Upper lobe of left lung (tissue), 6 donors: ENCODE data around the gene ANKRD44. TPM values are rescaled to one million over a fixed set of nuclear protein-coding genes. Genes with fewer than 3 reads are reported as not detected.

Experiments used
- ATAC-seq, 2 donors: fragments of 200-7000 bp; cut with Tn5 transposase; one replicate each; pipeline ENCODE4 v1.9.1; 2022; ENCODE audit warnings: mild to moderate bottlenecking in 2 of 2, moderate library complexity in 2 of 2; ENCODE audit not compliant: low FRiP score in 2 of 2
- DNase-seq, 2 donors: peaks; one replicate each; pipeline ENCODE4 v3.0.0-alpha.2; 2019 to 2020
- H3K27ac ChIP-seq, 4 donors: fragments of 200-600 bp; sonication (generic); one replicate each; pipeline ENCODE4 v1.5.1; 2016 to 2019
- H3K27me3 ChIP-seq, 4 donors: fragments of 200-600 bp; sonication (generic); one replicate each; pipeline ENCODE4 v1.5.1; 2017 to 2019
- H3K36me3 ChIP-seq, 4 donors: fragments of 200-600 bp; sonication (generic); one replicate each; pipeline ENCODE4 v1.5.1; 2016 to 2019
- H3K4me1 ChIP-seq, 4 donors: fragments of 200-600 bp; sonication (generic); one replicate each; pipeline ENCODE4 v1.5.1; 2018 to 2019
- H3K4me3 ChIP-seq, 4 donors: fragments of 200-600 bp; sonication (generic); one replicate each; pipeline ENCODE4 v1.5.1; 2017 to 2019; ENCODE audit warnings: mild to moderate bottlenecking in 2 of 4, moderate library complexity in 1 of 4
- H3K9me3 ChIP-seq, 4 donors: fragments of 200-600 bp; sonication (generic); one replicate each; pipeline ENCODE4 v1.5.1; 2018 to 2019
- CTCF ChIP-seq, 6 experiments: fragments of 450-650 bp in 4 of 6; fragments of 200-600 bp in 2 of 6; sonication (generic) in 2 of 6; IDR thresholded peaks; one replicate each; pipeline ENCODE4 v1.5.1; 2016 to 2019; ENCODE audit warnings: antibody characterized with exemption in 6 of 6
- EP300 ChIP-seq, 4 donors: sonication (generic); formaldehyde crosslinking; IDR thresholded peaks; one replicate each; pipeline ENCODE4 v1.5.1; 2017; ENCODE audit warnings: antibody characterized with exemption in 4 of 4, control low read depth in 2 of 4
- POLR2A ChIP-seq, 4 donors: fragments of 450-650 bp; IDR thresholded peaks; one replicate each; pipeline ENCODE4 v1.5.1; 2016 to 2017; ENCODE audit warnings: antibody characterized with exemption in 4 of 4, mild to moderate bottlenecking in 2 of 4
- POLR2AphosphoS5 ChIP-seq, 2 donors: sonication (generic); formaldehyde crosslinking; IDR thresholded peaks; one replicate each; pipeline ENCODE4 v1.5.1; 2017; ENCODE audit warnings: antibody characterized with exemption in 2 of 2
- WGBS, 2 donors: methylation state at CpG; one replicate each; pipeline ENCODE4 v1.1.5; 2017 to 2018; 5-methylcytosine and 5-hydroxymethylcytosine counted together
- total RNA-seq, 6 donors: library from RNA; depleted of rRNA in 4 of 6; stranded (reverse); fragments of >200 nt in 4 of 6; gene quantifications; one replicate each; pipeline versions ENCODE4 v1.1.0 to v1.2.1, GENCODE V29; 2016 to 2021
- donor health status: DM: no; HTN: no; CAD: no; lungs with moderate emphysema.
- donor health status: DM: no; HTN: yes; CAD: no; lungs with severe emphysema.

ANKRD44 gene
- total RNA-seq, 6 donors from 2014 or later: 41.0 to 91.1 (median 61.7) TPM

- ATAC-seq (no peak), DNase-seq (no peak)
- Histone ChIP-seq H3K4me3 (no peak overlapping the region), H3K9me3 (no peaks in the 10 kb centered on the region), H3K27ac (peak overlapping the region in 2 of 4 donors; percentile 19 to 42), H3K36me3 (no peaks in the 10 kb centered on the region), H3K27me3 (no peaks in the 10 kb centered on the region), H3K4me1 (peaks cover 25 to 48% (median 45%) of the 10 kb centered on the region in 4 donors)
- TF ChIP-seq EP300 (IDR thresholded peaks at IDR 0.05) (no peak), POLR2A (IDR thresholded peaks at IDR 0.05) (no peak), POLR2AphosphoS5 (IDR thresholded peaks at IDR 0.05) (no peak), CTCF (IDR thresholded peaks at IDR 0.05) (no peak)
- WGBS, 2 donors: 25 to 32% methylated on average over 2 of the region's 2 CpGs
Measured at GRCh38 chr2:197141702-197142473, 168.7 kb downstream of the ANKRD44 start.

- DNase-seq: no peak
- Histone ChIP-seq H3K36me3 (peaks cover 0 to 3% (median 0%) of the 10 kb centered on the region in 4 donors), H3K4me1 (peaks cover 11 to 35% (median 29%) of the 10 kb centered on the region in 4 donors), H3K4me3 (no peak overlapping the region), H3K27me3 (no peaks in the 10 kb centered on the region), H3K27ac (no peak overlapping the region), H3K9me3 (no peaks in the 10 kb centered on the region)
- TF ChIP-seq POLR2AphosphoS5 (IDR thresholded peaks at IDR 0.05): no peak
- TF ChIP-seq POLR2A (IDR thresholded peaks at IDR 0.05): no peak
- no peak for TF ChIP-seq CTCF (IDR thresholded peaks at IDR 0.05)
- WGBS, 2 donors: 82 to 85% methylated on average over 1 of the region's 1 CpG
- ATAC-seq: no peak
Measured at GRCh38 chr2:197140045-197140444, 170.5 kb downstream of the ANKRD44 start.

GRCh38 chr2:197138506-197138905 is 172.1 kb downstream of the ANKRD44 start:
- H3K9me3 ChIP-seq: no peaks in the 10 kb centered on the region
- TF ChIP-seq EP300 (IDR thresholded peaks at IDR 0.05): no peak
- no peak overlapping the region for H3K27ac ChIP-seq
- peaks cover 0 to 6% (median 1%) of the 10 kb centered on the region in 4 donors for H3K36me3 ChIP-seq
- no peak for DNase-seq
- no peak overlapping the region for H3K4me3 ChIP-seq
- WGBS, 2 donors: 71 to 80% methylated on average over 3 of the region's 3 CpGs
- no peak for ATAC-seq
- no peaks in the 10 kb centered on the region for H3K27me3 ChIP-seq
- H3K4me1 ChIP-seq: peaks cover 11 to 29% (median 23%) of the 10 kb centered on the region in 4 donors

- ATAC-seq (no peak), DNase-seq (no peak)
- Histone ChIP-seq H3K9me3 (no peaks in the 10 kb centered on the region), H3K36me3 (peaks cover 0 to 6% (median 1%) of the 10 kb centered on the region in 4 donors), H3K4me3 (no peak overlapping the region), H3K27me3 (no peaks in the 10 kb centered on the region), H3K27ac (no peak overlapping the region), H3K4me1 (peaks cover 11 to 29% (median 23%) of the 10 kb centered on the region in 4 donors)
- 64 to 83% methylated on average over 3 of the region's 3 CpGs for WGBS, 2 donors
- no peak for TF ChIP-seq EP300 (IDR thresholded peaks at IDR 0.05)
- no peak for TF ChIP-seq POLR2A (IDR thresholded peaks at IDR 0.05)
- no peak for TF ChIP-seq POLR2AphosphoS5 (IDR thresholded peaks at IDR 0.05)
Measured at GRCh38 chr2:197137826-197138477, 172.6 kb downstream of the ANKRD44 start.

- 87 to 90% methylated on average over 4 of the region's 4 CpGs for WGBS, 2 donors
- Histone ChIP-seq H3K9me3 (no peaks in the 10 kb centered on the region), H3K4me1 (peaks cover 11 to 25% (median 21%) of the 10 kb centered on the region in 4 donors), H3K27ac (no peak overlapping the region), H3K36me3 (peaks cover 0 to 10% (median 1%) of the 10 kb centered on the region in 4 donors), H3K4me3 (no peak overlapping the region), H3K27me3 (no peaks in the 10 kb centered on the region)
- DNase-seq (no peak), ATAC-seq (no peak)
- no peak for TF ChIP-seq POLR2A (IDR thresholded peaks at IDR 0.05)
Measured at GRCh38 chr2:197137231-197137630, 173.3 kb downstream of the ANKRD44 start.

- TF ChIP-seq POLR2A (IDR thresholded peaks at IDR 0.05) (no peak), POLR2AphosphoS5 (IDR thresholded peaks at IDR 0.05) (no peak), CTCF (IDR thresholded peaks at IDR 0.05) (no peak), EP300 (IDR thresholded peaks at IDR 0.05) (no peak)
- no peak for ATAC-seq
- WGBS, 2 donors: 74 to 78% methylated on average over 5 of the region's 5 CpGs
Measured at GRCh38 chr2:197136452-197136851, 174.1 kb downstream of the ANKRD44 start.

More at GRCh38 chr2:197136452-197136851, 174.1 kb downstream of the ANKRD44 start:
- no peaks in the 10 kb centered on the region for H3K27me3 ChIP-seq
- no peak overlapping the region for H3K4me3 ChIP-seq
- H3K27ac ChIP-seq: no peak overlapping the region
- H3K36me3 ChIP-seq: peaks cover 0 to 10% (median 1%) of the 10 kb centered on the region in 4 donors
- no peak for DNase-seq
- H3K4me1 ChIP-seq: peaks cover 11 to 18% (median 13%) of the 10 kb centered on the region in 4 donors
- no peaks in the 10 kb centered on the region for H3K9me3 ChIP-seq
